Measurements from ENCODE around the gene PPP1R9B. TPM values are rescaled to one million over a fixed set of nuclear protein-coding genes. Genes with fewer than 3 reads are reported as not detected.
A peak's percentile ranks its signal among the peaks of the same experiment; 100 is the strongest.

PPP1R9B gene
- total RNA-seq, 4 donors from 2014 or later = 28.4 to 54.9 (median 36.9) TPM

GRCh38 chr17:50129353-50129727 is 21.1 kb downstream of the PPP1R9B start:
- H3K9me3 ChIP-seq = no peaks in the 10 kb centered on the region
- no peak for DNase-seq (ENCODE audit: low spot score in 2 of 2)
- peaks cover 0 to 41% of the 10 kb centered on the region in 2 donors for H3K27me3 ChIP-seq
- WGBS, 2 donors = 1 to 4% methylated on average over 17 to 24 of the region's 31 CpGs
- H3K27ac ChIP-seq = no peak overlapping the region
- no peak for TF ChIP-seq POLR2A (IDR thresholded peaks at IDR 0.05)
- no peak for TF ChIP-seq CTCF (IDR thresholded peaks at IDR 0.05)
- TF ChIP-seq EP300 (IDR thresholded peaks at IDR 0.05) = no peak
- peak overlapping the region in 3 of 4 donors; percentile 36 to 55 (median 44) for H3K4me3 ChIP-seq
- H3K36me3 ChIP-seq = peaks cover 0 to 4% (median 0%) of the 10 kb centered on the region in 3 donors
- H3K4me1 ChIP-seq = peaks cover 0 to 48% (median 20%) of the 10 kb centered on the region in 4 donors

- Histone ChIP-seq H3K4me3 (peak overlapping the region in 3 of 4 donors; percentile 36 to 55 (median 44)), H3K27me3 (peaks cover 0 to 41% of the 10 kb centered on the region in 2 donors), H3K36me3 (no peaks in the 10 kb centered on the region), H3K4me1 (peaks cover 0 to 46% (median 20%) of the 10 kb centered on the region in 4 donors), H3K27ac (no peak overlapping the region), H3K9me3 (no peaks in the 10 kb centered on the region)
- no peak for TF ChIP-seq EP300 (IDR thresholded peaks at IDR 0.05)
- TF ChIP-seq POLR2A (IDR thresholded peaks at IDR 0.05) = no peak
- TF ChIP-seq CTCF (IDR thresholded peaks at IDR 0.05) = no peak
- 16 to 17% methylated on average over 31 to 32 of the region's 32 CpGs for whole genome bisulfite sequencing, 2 donors
- no peak for DNase-seq (ENCODE audit: low spot score in 2 of 2)
Measured at GRCh38 chr17:50128441-50129352, 21.8 kb downstream of the PPP1R9B start.

- H3K9me3 ChIP-seq = no peaks in the 10 kb centered on the region
- H3K4me3 ChIP-seq = no peak overlapping the region
- H3K36me3 ChIP-seq = no peaks in the 10 kb centered on the region
- H3K4me1 ChIP-seq = peaks cover 0 to 43% (median 20%) of the 10 kb centered on the region in 4 donors
- no peak for TF ChIP-seq EP300 (IDR thresholded peaks at IDR 0.05)
- TF ChIP-seq CTCF (IDR thresholded peaks at IDR 0.05) = no peak
- no peak for DNase-seq (ENCODE audit: low spot score in 2 of 2)
- 71 to 72% methylated on average over 6 of the region's 6 CpGs for WGBS, 2 donors
- no peak overlapping the region for H3K27ac ChIP-seq
- H3K27me3 ChIP-seq = peaks cover 0 to 41% of the 10 kb centered on the region in 2 donors
Measured at GRCh38 chr17:50127697-50128361, 22.6 kb downstream of the PPP1R9B start.

- 95 to 97% methylated on average over 4 of the region's 4 CpGs for WGBS, 2 donors
- no peak overlapping the region for H3K27ac ChIP-seq
- H3K9me3 ChIP-seq = no peaks in the 10 kb centered on the region
- TF ChIP-seq CTCF (IDR thresholded peaks at IDR 0.05) = no peak
- no peak for TF ChIP-seq POLR2A (IDR thresholded peaks at IDR 0.05)
- TF ChIP-seq EP300 (IDR thresholded peaks at IDR 0.05) = no peak
- peaks cover 0 to 34% of the 10 kb centered on the region in 2 donors for H3K27me3 ChIP-seq
- no peak for DNase-seq (ENCODE audit: low spot score in 2 of 2)
- no peak overlapping the region for H3K4me3 ChIP-seq
- no peaks in the 10 kb centered on the region for H3K36me3 ChIP-seq
- H3K4me1 ChIP-seq = peaks cover 0 to 38% (median 20%) of the 10 kb centered on the region in 4 donors
Measured at GRCh38 chr17:50125420-50125997, 25.0 kb downstream of the PPP1R9B start.

Measured in tibial nerve (tissue), 4 donors.